22Rv1 (cell line): ENCODE data around the gene TP53BP2.

Source experiments
- CTCF ChIP-seq: fragments of 450-650 bp; IDR thresholded peaks from 2 replicates; pipeline ENCODE4 v1.5.1; 2017; ENCODE audit warnings: mild to moderate bottlenecking
- ZFX ChIP-seq: fragments of 450-650 bp; IDR thresholded peaks from 2 replicates; pipeline ENCODE4 v1.6.1; 2017; ENCODE audit warnings: antibody characterized with exemption, borderline replicate concordance

GRCh38 chr1:223758734-223759133, 87.0 kb downstream of the TP53BP2 start:
- TF ChIP-seq CTCF (no peak), ZFX (no peak)
